ENCODE results near the gene CCDC170. TPM values are rescaled to one million over a fixed set of nuclear protein-coding genes. Genes with fewer than 3 reads are reported as not detected.

CCDC170 gene
- total RNA-seq, 1 experiment from 2014 or later, result not detected

- BruUV-seq (replicated peaks), result no TSS peak
- POLR2A ChIA-PET, result no interaction called here
- Histone ChIP-seq H3K4me1 (ENCODE audit: control insufficient read depth, insufficient read depth, low read length) (no peaks in the 10 kb centered on the region), H3K9me3 (ENCODE audit: control insufficient read depth, insufficient read depth, low read depth, low read length) (no peaks in the 10 kb centered on the region), H3K36me3 (ENCODE audit: control insufficient read depth, insufficient read depth, low read length) (no peaks in the 10 kb centered on the region), H3K27me3 (ENCODE audit: control insufficient read depth, insufficient read depth, low read length) (peaks cover 6% of the 10 kb centered on the region), H3K4me3 (ENCODE audit: low read depth in 2 of 2, low read length in 2 of 2) (no peak overlapping the region), H3K27ac (ENCODE audit: low read length) (no peak overlapping the region)
- DNase-seq (ENCODE audit: low read depth, low spot score), result no peak
- peak; percentile 37 for TF ChIP-seq CTCF (IDR thresholded peaks at IDR 0.05)
- TF ChIP-seq TCF7L2 (IDR thresholded peaks at IDR 0.05; ENCODE audit: low read depth, low read length), result no peak
- CTCF ChIA-PET, result no interaction called here
- ATAC-seq, result no peak
- intact Hi-C loops (cut with micrococcal nuclease; ENCODE audit: unreplicated experiment), result no loop called here
- in situ Hi-C loops (cut with HindIII; ENCODE audit: low pct_unique_long_range_greater_than_20kb, low sequenced_read_pairs), result no loop called here
These were observed 168.1 kb downstream of the CCDC170 start for GRCh38 chr6:151661928-151662327.

GRCh38 chr6:151663559-151663958 lies 169.7 kb downstream of the CCDC170 start:
- in situ Hi-C loops (cut with HindIII; ENCODE audit: low pct_unique_long_range_greater_than_20kb, low sequenced_read_pairs), result no loop called here

More at GRCh38 chr6:151663559-151663958, 169.7 kb downstream of the CCDC170 start:
- H3K27me3 ChIP-seq (ENCODE audit: control insufficient read depth, insufficient read depth, low read length), result peaks cover 6% of the 10 kb centered on the region
- no peak overlapping the region for H3K27ac ChIP-seq (ENCODE audit: low read length)
- H3K9me3 ChIP-seq (ENCODE audit: control insufficient read depth, insufficient read depth, low read depth, low read length), result no peaks in the 10 kb centered on the region
- BruUV-seq (replicated peaks), result no TSS peak
- TF ChIP-seq CTCF (IDR thresholded peaks at IDR 0.05), result no peak
- TF ChIP-seq TCF7L2 (IDR thresholded peaks at IDR 0.05; ENCODE audit: low read depth, low read length), result no peak
- TF ChIP-seq REST (IDR thresholded peaks at IDR 0.05; ENCODE audit: insufficient read depth in 1 of 2, low read depth in 2 of 2, low read length in 1 of 2), result no peak
- no peak for TF ChIP-seq SIN3A (IDR thresholded peaks at IDR 0.05; ENCODE audit: borderline replicate concordance, insufficient read depth, low read depth, low read length)
- ATAC-seq (no peak), DNase-seq (ENCODE audit: low read depth, low spot score) (no peak)
- H3K4me1 ChIP-seq (ENCODE audit: control insufficient read depth, insufficient read depth, low read length), result no peaks in the 10 kb centered on the region
- H3K4me3 ChIP-seq (ENCODE audit: low read depth in 2 of 2, low read length in 2 of 2), result no peak overlapping the region
- ChIA-PET POLR2A (no interaction called here), CTCF (no interaction called here)
- no peaks in the 10 kb centered on the region for H3K36me3 ChIP-seq (ENCODE audit: control insufficient read depth, insufficient read depth, low read length)
- intact Hi-C loops (cut with micrococcal nuclease; ENCODE audit: unreplicated experiment), result no loop called here

Measured in Panc1 (cell line).